HCT116 (cell line): ENCODE measurements around the gene CDHR5. TPM values are rescaled to one million over a fixed set of nuclear protein-coding genes. Genes with fewer than 3 reads are reported as not detected.

Experiments
- ATAC-seq: fragments of 200-7000 bp; cut with Tn5 transposase; 2 replicates; pipeline ENCODE4 v1.9.1; 2020; ENCODE audit warnings: mild to moderate bottlenecking, moderate library complexity
- BruUV-seq: library from RNA; stranded (reverse); fragments of 400-500 nt; replicated peaks from 2 replicates; lab custom pipeline; 2021; lab: Mats Ljungman, UMichigan
- CTCF ChIA-PET: fragments of 300-600 bp; sonication (Branson Sonifier 250); formaldehyde crosslinking; loops from one replicate; lab custom pipeline; 2021; ENCODE audit warnings: antibody characterized with exemption; lab: Charles Lee
- POLR2A ChIA-PET: fragments of 300-600, 350-600 bp; sonication (Branson Sonifier 250); formaldehyde crosslinking; loops from one replicate; lab custom pipeline; 2021; ENCODE audit warnings: antibody characterized with exemption; lab: Charles Lee
- RAD21 ChIA-PET, 2 experiments: fragments of 300-600 bp; sonication (Branson Sonifier 250); formaldehyde crosslinking; loops; one replicate each; lab custom pipeline; 2023; ENCODE audit warnings: low total read pairs in 2 of 2; ENCODE audit not compliant: uncharacterized antibody in 2 of 2, unreplicated experiment in 2 of 2, low non-redundant PET in 1 of 2; lab: Charles Lee
- DNase-seq: peaks from one replicate; pipeline ENCODE4 v3.0.0-alpha.2; 2010; ENCODE audit warnings: low read depth, low spot score
- H2AFZ ChIP-seq: fragments of 200-600 bp; shearing (Covaris generic), sonication (generic); 2 replicates; pipeline ENCODE4 v1.6.1; 2017; ENCODE audit warnings: low read depth, mixed run types, mixed read lengths, antibody characterized with exemption, low read length; ENCODE audit not compliant: poor library complexity, severe bottlenecking
- H3K27ac ChIP-seq: 2 replicates; pipeline ENCODE4 v1.5.1; 2012; ENCODE audit warnings: low read depth, low read length
- H3K27me3 ChIP-seq: fragments of 200-600 bp; sonication (generic); 2 replicates; pipeline ENCODE4 v1.6.1; 2016; ENCODE audit warnings: mixed run types, low read length, mixed read lengths; ENCODE audit not compliant: insufficient read depth
- H3K36me3 ChIP-seq, 2 experiments: fragments of 200-500 bp in 1 of 2; fragments of 200-600 bp in 1 of 2; sonication (Bioruptor generic) in 1 of 2; sonication (generic) in 1 of 2; 2 replicates each; pipeline versions ENCODE4 v1.5.1 to v1.6.1; 2014 to 2016; ENCODE audit warnings: low read length in 2 of 2, inconsistent platforms in 1 of 2, mixed read lengths in 1 of 2, mixed run types in 1 of 2; ENCODE audit not compliant: insufficient read depth in 2 of 2, control insufficient read depth in 1 of 2
- H3K4me1 ChIP-seq, 2 experiments: fragments of 200-600 bp in 1 of 2; sonication (generic) in 1 of 2; 2 replicates each; pipeline versions ENCODE4 v1.5.1 to v1.6.1; 2012 to 2017; ENCODE audit warnings: low read length in 2 of 2, inconsistent platforms in 1 of 2, mild to moderate bottlenecking in 1 of 2, mixed read lengths in 1 of 2, mixed run types in 1 of 2, moderate library complexity in 1 of 2; ENCODE audit not compliant: insufficient read depth in 2 of 2, control insufficient read depth in 1 of 2
- H3K4me2 ChIP-seq: fragments of 200-600 bp; sonication (generic); 2 replicates; pipeline ENCODE4 v1.6.1; 2017; ENCODE audit warnings: mixed run types, low read length, mixed read lengths
- H3K4me3 ChIP-seq, 2 experiments: fragments of 200-600 bp in 1 of 2; sonication (generic) in 1 of 2; replicated peaks in 1 of 2; 2 replicates each; pipeline ENCODE4 v1.5.1; 2011 to 2016; ENCODE audit warnings: low read length in 2 of 2, control low read depth in 1 of 2, low read depth in 1 of 2, mild to moderate bottlenecking in 1 of 2, mixed read lengths in 1 of 2, mixed run types in 1 of 2
- H3K79me2 ChIP-seq: fragments of 200-600 bp; sonication (generic); 2 replicates; pipeline ENCODE4 v1.6.1; 2017; ENCODE audit warnings: mild to moderate bottlenecking, mixed run types, low read length, moderate library complexity, mixed read lengths; ENCODE audit not compliant: insufficient read depth
- H3K9ac ChIP-seq: fragments of 200-600 bp; sonication (generic); 2 replicates; pipeline ENCODE4 v1.6.1; 2016; ENCODE audit warnings: low read length, mixed read lengths
- H3K9me2 ChIP-seq: fragments of 200-600 bp; sonication (generic), shearing (Covaris generic); 2 replicates; pipeline ENCODE4 v1.6.1; 2017; ENCODE audit warnings: mixed run types, mild to moderate bottlenecking, moderate library complexity; ENCODE audit not compliant: insufficient read depth
- H3K9me3 ChIP-seq, 2 experiments: fragments of 200-500 bp in 1 of 2; fragments of 200-600 bp in 1 of 2; sonication (Bioruptor generic) in 1 of 2; sonication (generic) in 1 of 2; 2 replicates each; pipeline ENCODE4 v1.6.1; 2014 to 2017; ENCODE audit warnings: low read length in 2 of 2, mixed read lengths in 2 of 2, inconsistent platforms in 1 of 2, low read depth in 1 of 2, mild to moderate bottlenecking in 1 of 2, mixed run types in 1 of 2, moderate library complexity in 1 of 2; ENCODE audit not compliant: control insufficient read depth in 1 of 2, insufficient read depth in 1 of 2
- H4K20me1 ChIP-seq: fragments of 200-600 bp; sonication (generic), shearing (Covaris generic); 2 replicates; pipeline ENCODE4 v1.6.1; 2017; ENCODE audit warnings: mixed run types, mild to moderate bottlenecking, moderate library complexity; ENCODE audit not compliant: insufficient read depth
- CTCF ChIP-seq, 3 experiments: fragments of 200-600 bp in 1 of 3; sonication (generic) in 1 of 3; IDR thresholded peaks in 2 of 3; conservative IDR thresholded peaks in 1 of 3; 2 replicates each; pipeline ENCODE4 v1.5.1; 2012 to 2017; ENCODE audit warnings: low read depth in 2 of 3, low read length in 2 of 3, antibody characterized with exemption in 1 of 3, borderline replicate concordance in 1 of 3, control low read depth in 1 of 3, mild to moderate bottlenecking in 1 of 3, mixed read lengths in 1 of 3, mixed run types in 1 of 3, moderate library complexity in 1 of 3; ENCODE audit not compliant: insufficient read depth in 1 of 3
- EZH2phosphoT487 ChIP-seq: fragments of 200-600 bp; IDR thresholded peaks from 2 replicates; pipeline ENCODE4 v1.6.1; 2018; ENCODE audit warnings: antibody characterized with exemption, borderline replicate concordance
- FOSL1 ChIP-seq: IDR thresholded peaks from 2 replicates; pipeline ENCODE4 v1.6.1; 2012; ENCODE audit warnings: low read depth
- RAD21 ChIP-seq: IDR thresholded peaks from 2 replicates; pipeline ENCODE4 v1.6.1; 2012; ENCODE audit warnings: low read depth, mild to moderate bottlenecking
- REST ChIP-seq: IDR thresholded peaks from 2 replicates; pipeline ENCODE4 v1.6.1; 2012; ENCODE audit warnings: low read depth
- SIN3A ChIP-seq: IDR thresholded peaks from 2 replicates; pipeline ENCODE4 v1.6.1; 2012; ENCODE audit warnings: low read depth
- SP1 ChIP-seq: IDR thresholded peaks from 2 replicates; pipeline ENCODE4 v1.6.1; 2012; ENCODE audit warnings: low read depth
- SRF ChIP-seq: IDR thresholded peaks from 2 replicates; pipeline ENCODE4 v1.6.1; 2012; ENCODE audit warnings: low read depth
- TCF7L2 ChIP-seq: IDR thresholded peaks from 2 replicates; pipeline ENCODE4 v1.7.0; 2011; ENCODE audit warnings: borderline replicate concordance, inconsistent platforms; ENCODE audit not compliant: insufficient read depth, insufficient read length; ENCODE audit errors: extremely low read depth
- YY1 ChIP-seq: IDR thresholded peaks from 2 replicates; pipeline ENCODE4 v1.6.1; 2011; ENCODE audit warnings: low read length, low read depth, moderate library complexity, mild to moderate bottlenecking; ENCODE audit not compliant: insufficient replicate concordance; ENCODE audit errors: extremely low read depth
- ZBTB33 ChIP-seq: IDR thresholded peaks from 2 replicates; pipeline ENCODE4 v1.6.1; 2011; ENCODE audit warnings: mild to moderate bottlenecking, low read length, moderate library complexity; ENCODE audit not compliant: insufficient replicate concordance; ENCODE audit errors: extremely low read depth
- ZNF274 ChIP-seq: fragments of 200-500 bp; sonication (Bioruptor generic); IDR thresholded peaks from 2 replicates; pipeline ENCODE4 v1.6.1; 2014; ENCODE audit warnings: mild to moderate bottlenecking, low read depth, low read length, inconsistent platforms
- intact Hi-C: fragments of 100-400 bp; cut with micrococcal nuclease; formaldehyde crosslinking; loops from 2 replicates; pipeline ENCODE4 v1.10.0; 2022
- total RNA-seq: library from RNA; stranded (reverse); gene quantifications from one replicate; pipeline ENCODE4 v1.2.1, GENCODE V29; 2021; ENCODE audit not compliant: unreplicated experiment

The CDHR5 gene
- total RNA-seq, 1 experiment from 2014 or later, result not detected

- TF ChIP-seq ZBTB33 (no peak), REST (no peak), SRF (no peak)
- TF ChIP-seq, all 23 proteins: peak for 0
These were observed 6.1 kb upstream of the CDHR5 start (continued) for GRCh38 chr11:630871-631270.

- RAD21 ChIA-PET, result no interaction called here
- no peak overlapping the region for H3K4me3 ChIP-seq
- CTCF ChIA-PET, result no interaction called here
- no peaks in the 10 kb centered on the region for H3K79me2 ChIP-seq
- no TSS peak for BruUV-seq
- no peaks in the 10 kb centered on the region for H3K9me3 ChIP-seq
- H4K20me1 ChIP-seq, result no peaks in the 10 kb centered on the region
- H3K27me3 ChIP-seq, result no peaks in the 10 kb centered on the region
- H3K36me3 ChIP-seq, result no peaks in the 10 kb centered on the region
- ATAC-seq (no peak), DNase-seq (no peak)
- no peak overlapping the region for H2AFZ ChIP-seq
- intact Hi-C loops, result no loop called here
- H3K4me2 ChIP-seq, result no peak overlapping the region
- H3K27ac ChIP-seq, result no peak overlapping the region
- no peak overlapping the region for H3K9ac ChIP-seq
- H3K9me2 ChIP-seq, result no peaks in the 10 kb centered on the region
- peaks cover 0 to 17% of the 10 kb centered on the region in 2 experiments; a peak in 2 of 4 replicates for H3K4me1 ChIP-seq
- POLR2A ChIA-PET, result interaction anchor here (0.7 kb wide), 1 partner anchor 64 kb away, joined by 3 read pairs; no protein-coding TSS in a partner anchor
- no peak for TF ChIP-seq RAD21
- no peak for TF ChIP-seq EZH2phosphoT487
- no peak for TF ChIP-seq YY1
- no peak for TF ChIP-seq SRF
- TF ChIP-seq ZNF274, result no peak
- no peak for TF ChIP-seq SIN3A
- no peak for TF ChIP-seq TCF7L2
- no peak for TF ChIP-seq SP1
- TF ChIP-seq FOSL1, result no peak
- no peak for TF ChIP-seq CTCF (IDR thresholded peaks at IDR 0.05 in 2 of 3, conservative IDR thresholded peaks at IDR 0.05 in 1 of 3; ENCODE audit: borderline replicate concordance in 1 of 3, insufficient read depth in 1 of 3, low read depth in 2 of 3, low read length in 2 of 3)
- no peak for TF ChIP-seq REST
These were observed 4.5 kb upstream of the CDHR5 start for GRCh38 chr11:629237-629583.
